HEK293 (cell line): ENCODE data around the gene KRT81.

Source experiments
- CTCF ChIA-PET: fragments of 350-600 bp; formaldehyde crosslinking; extraction: SDS; loops from one replicate; lab custom pipeline; 2021; ENCODE audit warnings: antibody characterized with exemption; lab: Yijun Ruan, JAX
- POLR2A ChIA-PET: fragments of 300-600 bp; formaldehyde crosslinking; extraction: SDS; loops from one replicate; lab custom pipeline; 2020; ENCODE audit warnings: antibody characterized with exemption, inconsistent platforms; lab: Yijun Ruan, JAX
- H3K27ac ChIP-seq: fragments of 200-500 bp; sonication (Bioruptor generic); 2 replicates; pipeline ENCODE4 v1.5.1; 2014; ENCODE audit warnings: low read depth, low read length, control low read depth, inconsistent platforms; ENCODE audit errors: extremely low read depth
- H3K36me3 ChIP-seq, 2 experiments: fragments of 200-500 bp in 1 of 2; sonication (Bioruptor generic) in 1 of 2; 1 replicate in 1 of 2; 2 replicates in 1 of 2; pipeline ENCODE4 v1.5.1; 2014 to 2017; ENCODE audit warnings: inconsistent platforms in 2 of 2, low read length in 2 of 2; ENCODE audit not compliant: control insufficient read depth in 2 of 2, insufficient read depth in 1 of 2
- H3K4me1 ChIP-seq: fragments of 200-500 bp; sonication (Bioruptor generic); 2 replicates; pipeline ENCODE4 v1.5.1; 2014; ENCODE audit warnings: mild to moderate bottlenecking, low read length, inconsistent platforms; ENCODE audit not compliant: control insufficient read depth, insufficient read depth
- H3K4me3 ChIP-seq: 2 replicates; pipeline ENCODE4 v1.5.1; 2011; ENCODE audit warnings: low read depth, mild to moderate bottlenecking, control low read depth, low read length, moderate library complexity
- H3K9me3 ChIP-seq: fragments of 200-500 bp; sonication (Bioruptor generic); 2 replicates; pipeline ENCODE4 v1.5.1; 2014; ENCODE audit warnings: low read depth, low read length, inconsistent platforms; ENCODE audit not compliant: control insufficient read depth, insufficient read depth
- YY2 ChIP-seq: fragments of 450-650 bp; formaldehyde crosslinking; IDR thresholded peaks from 2 replicates; pipeline ENCODE4 v1.5.1; 2016; ENCODE audit warnings: missing biosample characterization, missing genetic modification characterization
- ZBTB20 ChIP-seq: fragments of 450-650 bp; formaldehyde crosslinking; IDR thresholded peaks from 2 replicates; pipeline ENCODE4 v1.5.1; 2016; ENCODE audit warnings: missing biosample characterization, missing genetic modification characterization
- ZBTB7A ChIP-seq: fragments of 450-650 bp; formaldehyde crosslinking; IDR thresholded peaks from 2 replicates; pipeline ENCODE4 v1.5.1; 2016; ENCODE audit warnings: low read depth, missing biosample characterization, missing genetic modification characterization
- ZNF266 ChIP-seq: fragments of 450-650 bp; formaldehyde crosslinking; IDR thresholded peaks from 2 replicates; pipeline ENCODE4 v1.5.1; 2016; ENCODE audit warnings: missing biosample characterization, missing genetic modification characterization, low read depth
- ZNF585B ChIP-seq: fragments of 450-650 bp; formaldehyde crosslinking; IDR thresholded peaks from 2 replicates; pipeline ENCODE4 v1.5.1; 2016; ENCODE audit warnings: missing biosample characterization, missing genetic modification characterization
- ZNF629 ChIP-seq: fragments of 450-650 bp; formaldehyde crosslinking; IDR thresholded peaks from 2 replicates; pipeline ENCODE4 v1.5.1; 2017; ENCODE audit warnings: missing biosample characterization, missing genetic modification characterization
- ZNF76 ChIP-seq: fragments of 450-650 bp; formaldehyde crosslinking; IDR thresholded peaks from 2 replicates; pipeline ENCODE4; 2016; ENCODE audit warnings: low read depth, missing biosample characterization, missing genetic modification characterization, borderline replicate concordance
- ZSCAN18 ChIP-seq: fragments of 450-650 bp; formaldehyde crosslinking; IDR thresholded peaks from 2 replicates; pipeline ENCODE4 v1.5.1; 2016; ENCODE audit warnings: missing biosample characterization, missing genetic modification characterization

Gene KRT81

GRCh38 chr12:52236386-52237050, 54.8 kb downstream of the KRT81 start:
- H3K4me3 ChIP-seq: no peak overlapping the region
- TF ChIP-seq YY2 (tag by site-specific recombination): no peak
- no peak for TF ChIP-seq ZNF585B
- TF ChIP-seq ZSCAN18 (tag by site-specific recombination): no peak
- TF ChIP-seq ZBTB7A: no peak
- no peak for TF ChIP-seq ZNF266 (tag by site-specific recombination)
- TF ChIP-seq ZNF629 (tag by site-specific recombination): no peak
- TF ChIP-seq ZNF76 (tag by site-specific recombination): no peak
- TF ChIP-seq ZBTB20: no peak
- TF ChIP-seq, all 188 proteins: peak for 0
- CTCF ChIA-PET: interaction anchor here (0.7 to 6.5 kb wide), 5 partner anchors 15 to 79 kb away, joined by 3 to 29 read pairs (median 3); no protein-coding TSS in a partner anchor
- Histone ChIP-seq H3K36me3 (no peaks in the 10 kb centered on the region), H3K4me1 (no peaks in the 10 kb centered on the region), H3K9me3 (no peaks in the 10 kb centered on the region), H3K27ac (no peak overlapping the region)
- POLR2A ChIA-PET: no interaction called here
